HAP-1 (cell line): ENCODE results near the gene EPX.

Source experiments
- DNase-seq, 2 experiments: peaks; one replicate each; pipeline ENCODE4 v3.0.0-alpha.2; 2016 to 2020; ENCODE audit warnings: low spot score in 2 of 2
- H3K27me3 ChIP-seq: fragments of 250-450 bp; sonication (Bioruptor Pico); 2 replicates; pipeline ENCODE4 v1.5.1; 2020; ENCODE audit warnings: low read depth, mild to moderate bottlenecking, moderate library complexity
- H3K36me3 ChIP-seq: fragments of 250-450 bp; sonication (Bioruptor Pico); replicated peaks from 2 replicates; pipeline ENCODE4 v1.5.1; 2020; ENCODE audit warnings: mild to moderate bottlenecking
- H3K4me1 ChIP-seq: fragments of 250-450 bp; sonication (Bioruptor Pico); 2 replicates; pipeline ENCODE4 v1.5.1; 2020; ENCODE audit warnings: mild to moderate bottlenecking
- H3K4me3 ChIP-seq: fragments of 250-450 bp; sonication (Bioruptor Pico); 2 replicates; pipeline ENCODE4 v1.5.1; 2020; ENCODE audit warnings: mild to moderate bottlenecking, moderate library complexity
- H3K9me3 ChIP-seq: fragments of 250-450 bp; sonication (Bioruptor Pico); 2 replicates; pipeline ENCODE4 v1.5.1; 2020; ENCODE audit warnings: mild to moderate bottlenecking, moderate library complexity
- in situ Hi-C: fragments of 300-500 bp; cut with MboI; formaldehyde crosslinking; loops from 3 replicates; pipeline ENCODE4 v1.14.3; 2020; ENCODE audit warnings: low sequenced_read_pairs, inconsistent platforms, mixed read lengths

The EPX gene

GRCh38 chr17:58193641-58194255 is 1.2 kb downstream of the EPX start:
- Histone ChIP-seq H3K9me3 (no peaks in the 10 kb centered on the region), H3K4me1 (no peaks in the 10 kb centered on the region), H3K27me3 (peaks cover 3% of the 10 kb centered on the region), H3K36me3 (no peaks in the 10 kb centered on the region), H3K4me3 (no peak overlapping the region)
- in situ Hi-C loops: no loop called here
- DNase-seq: no peak

GRCh38 chr17:58195518-58196123 is 3.1 kb downstream of the EPX start:
- no peaks in the 10 kb centered on the region for H3K4me1 ChIP-seq
- in situ Hi-C loops: no loop called here
- DNase-seq: no peak
- H3K9me3 ChIP-seq: no peaks in the 10 kb centered on the region
- no peaks in the 10 kb centered on the region for H3K36me3 ChIP-seq
- peaks cover 4% of the 10 kb centered on the region for H3K27me3 ChIP-seq
- H3K4me3 ChIP-seq: no peak overlapping the region

GRCh38 chr17:58196610-58197009 is 4.1 kb downstream of the EPX start:
- H3K4me3 ChIP-seq: no peak overlapping the region
- peaks cover 4% of the 10 kb centered on the region for H3K27me3 ChIP-seq
- H3K9me3 ChIP-seq: no peaks in the 10 kb centered on the region
- no peaks in the 10 kb centered on the region for H3K36me3 ChIP-seq
- DNase-seq: no peak
- H3K4me1 ChIP-seq: no peaks in the 10 kb centered on the region
- in situ Hi-C loops: no loop called here

GRCh38 chr17:58200024-58200633 is 7.6 kb downstream of the EPX start:
- no peaks in the 10 kb centered on the region for H3K36me3 ChIP-seq
- in situ Hi-C loops: no loop called here
- no peak overlapping the region for H3K4me3 ChIP-seq
- DNase-seq: peak; percentile 49 to 79
- peaks cover 4% of the 10 kb centered on the region for H3K27me3 ChIP-seq
- H3K4me1 ChIP-seq: no peaks in the 10 kb centered on the region
- H3K9me3 ChIP-seq: no peaks in the 10 kb centered on the region

GRCh38 chr17:58202859-58203258 is 10.3 kb downstream of the EPX start:
- DNase-seq: no peak
- Histone ChIP-seq H3K27me3 (peaks cover 4% of the 10 kb centered on the region), H3K4me1 (no peaks in the 10 kb centered on the region), H3K36me3 (no peaks in the 10 kb centered on the region), H3K4me3 (no peak overlapping the region), H3K9me3 (no peaks in the 10 kb centered on the region)
- in situ Hi-C loops: no loop called here

GRCh38 chr17:58204796-58205195 is 12.3 kb downstream of the EPX start:
- Histone ChIP-seq H3K36me3 (no peaks in the 10 kb centered on the region), H3K27me3 (no peaks in the 10 kb centered on the region; the same call in 1 of the 2 replicates), H3K4me1 (no peaks in the 10 kb centered on the region), H3K4me3 (no peak overlapping the region), H3K9me3 (no peaks in the 10 kb centered on the region)
- in situ Hi-C loops: no loop called here
- no peak for DNase-seq

GRCh38 chr17:58205936-58206335 is 13.4 kb downstream of the EPX start:
- Histone ChIP-seq H3K36me3 (no peaks in the 10 kb centered on the region), H3K4me1 (no peaks in the 10 kb centered on the region), H3K9me3 (no peaks in the 10 kb centered on the region), H3K27me3 (no peaks in the 10 kb centered on the region), H3K4me3 (no peak overlapping the region)
- DNase-seq: no peak
- in situ Hi-C loops: no loop called here

GRCh38 chr17:58207451-58207850 is 14.9 kb downstream of the EPX start:
- no peak for DNase-seq
- Histone ChIP-seq H3K4me1 (no peaks in the 10 kb centered on the region), H3K36me3 (peaks cover 3% of the 10 kb centered on the region), H3K27me3 (no peaks in the 10 kb centered on the region), H3K4me3 (no peak overlapping the region), H3K9me3 (no peaks in the 10 kb centered on the region)
- in situ Hi-C loops: no loop called here

- peaks cover 9% of the 10 kb centered on the region for H3K36me3 ChIP-seq
- in situ Hi-C loops: no loop called here
- no peaks in the 10 kb centered on the region for H3K27me3 ChIP-seq
- no peaks in the 10 kb centered on the region for H3K9me3 ChIP-seq
- H3K4me3 ChIP-seq: no peak overlapping the region
- no peaks in the 10 kb centered on the region for H3K4me1 ChIP-seq
- no peak for DNase-seq
Observed at GRCh38 chr17:58208344-58208743, 15.8 kb downstream of the EPX start.

GRCh38 chr17:58210922-58211321 is 18.4 kb downstream of the EPX start:
- H3K36me3 ChIP-seq: peaks cover 12% of the 10 kb centered on the region
- in situ Hi-C loops: no loop called here
- no peak overlapping the region for H3K4me3 ChIP-seq
- no peaks in the 10 kb centered on the region for H3K9me3 ChIP-seq
- H3K27me3 ChIP-seq: no peaks in the 10 kb centered on the region
- DNase-seq: no peak
- H3K4me1 ChIP-seq: no peaks in the 10 kb centered on the region

- DNase-seq: no peak
- Histone ChIP-seq H3K27me3 (no peaks in the 10 kb centered on the region), H3K4me1 (peaks cover 4% of the 10 kb centered on the region), H3K9me3 (no peaks in the 10 kb centered on the region), H3K4me3 (no peak overlapping the region), H3K36me3 (peaks cover 15% of the 10 kb centered on the region)
- in situ Hi-C loops: no loop called here
Observed at GRCh38 chr17:58215685-58216084, 23.2 kb downstream of the EPX start.

- in situ Hi-C loops: no loop called here
- Histone ChIP-seq H3K27me3 (no peaks in the 10 kb centered on the region), H3K36me3 (peaks cover 9% of the 10 kb centered on the region), H3K4me1 (peaks cover 4% of the 10 kb centered on the region), H3K9me3 (no peaks in the 10 kb centered on the region), H3K4me3 (no peak overlapping the region)
- DNase-seq: no peak
Observed at GRCh38 chr17:58217766-58218165, 25.2 kb downstream of the EPX start.

GRCh38 chr17:58219007-58219788 is 26.7 kb downstream of the EPX start, which contains the start of gene MKS1:
Gene MKS1 (minus strand): TSS chr17:58219255. CDS start chr17:58219230, 25 bp downstream.
- in situ Hi-C loops: no loop called here
- Histone ChIP-seq H3K4me3 (peak within 1 kb of the TSS; percentile 81), H3K4me1 (peaks cover 4% of the 10 kb centered on the region), H3K27me3 (no peaks in the 10 kb centered on the region), H3K36me3 (peaks cover 6% of the 10 kb centered on the region; the same call in 1 of the 2 replicates), H3K9me3 (no peaks in the 10 kb centered on the region)
- DNase-seq: peak; percentile 83 to 95

GRCh38 chr17:58219789-58220183 is 27.3 kb downstream of the EPX start:
- H3K4me1 ChIP-seq: peaks cover 4% of the 10 kb centered on the region
- in situ Hi-C loops: no loop called here
- H3K36me3 ChIP-seq: peaks cover 6% of the 10 kb centered on the region; the same call in 1 of the 2 replicates
- no peak for DNase-seq
- no peaks in the 10 kb centered on the region for H3K9me3 ChIP-seq
- no peak overlapping the region; the same call in 1 of the 2 replicates for H3K4me3 ChIP-seq
- no peaks in the 10 kb centered on the region; the same call in 1 of the 2 replicates for H3K27me3 ChIP-seq
